GM19455 (cell line): ENCODE data around the gene CHMP4A.
A peak's percentile ranks its signal among the peaks of the same experiment; 100 is the strongest.
"Not testable (repeated sequence)": the region's sequence is repeated elsewhere in the genome, so short reads cannot be mapped to it uniquely, and the experiment has no call there.

Source experiments
- ATAC-seq: cut with Tn5 transposase; IDR thresholded peaks from one replicate; pipeline ENCODE4 v1.9.1; 2021; ENCODE audit not compliant: unreplicated experiment

Gene CHMP4A

GRCh38 chr14:24247422-24247821, 34.1 kb upstream of the CHMP4A start:
- ATAC-seq = no peak

DNA sequence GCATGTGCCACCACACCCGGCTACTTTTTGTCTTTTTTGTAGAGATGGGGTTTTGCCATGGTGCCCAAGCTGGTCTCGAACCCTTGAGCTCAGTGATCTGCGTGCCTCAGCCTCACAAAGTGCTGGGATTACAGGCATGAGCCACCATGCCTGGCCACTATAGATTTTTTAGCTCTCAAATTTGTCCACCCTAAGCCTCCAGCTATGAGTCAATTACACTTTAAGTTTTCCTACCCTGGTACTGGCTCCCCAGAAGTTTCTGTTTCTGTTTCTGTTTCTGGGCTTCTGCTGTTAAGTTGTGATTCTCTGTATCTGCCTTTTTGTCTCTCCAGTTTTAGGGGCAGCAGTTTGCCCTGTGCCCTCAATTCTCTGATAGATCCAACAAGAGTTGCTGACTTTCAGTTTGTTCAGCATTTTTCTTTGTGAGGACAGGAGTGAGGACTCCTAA, 33.5 kb upstream of the CHMP4A start:
- no peak for ATAC-seq

- not testable (repeated sequence) for ATAC-seq
Observed at GRCh38 chr14:24245350-24245749, 32.1 kb upstream of the CHMP4A start.

- peak; percentile 1 for ATAC-seq
Observed at GRCh38 chr14:24243336-24243836, 30.1 kb upstream of the CHMP4A start.

GRCh38 chr14:24241829-24242443, 28.6 kb upstream of the CHMP4A start:
- ATAC-seq = peak; percentile 77

DNA sequence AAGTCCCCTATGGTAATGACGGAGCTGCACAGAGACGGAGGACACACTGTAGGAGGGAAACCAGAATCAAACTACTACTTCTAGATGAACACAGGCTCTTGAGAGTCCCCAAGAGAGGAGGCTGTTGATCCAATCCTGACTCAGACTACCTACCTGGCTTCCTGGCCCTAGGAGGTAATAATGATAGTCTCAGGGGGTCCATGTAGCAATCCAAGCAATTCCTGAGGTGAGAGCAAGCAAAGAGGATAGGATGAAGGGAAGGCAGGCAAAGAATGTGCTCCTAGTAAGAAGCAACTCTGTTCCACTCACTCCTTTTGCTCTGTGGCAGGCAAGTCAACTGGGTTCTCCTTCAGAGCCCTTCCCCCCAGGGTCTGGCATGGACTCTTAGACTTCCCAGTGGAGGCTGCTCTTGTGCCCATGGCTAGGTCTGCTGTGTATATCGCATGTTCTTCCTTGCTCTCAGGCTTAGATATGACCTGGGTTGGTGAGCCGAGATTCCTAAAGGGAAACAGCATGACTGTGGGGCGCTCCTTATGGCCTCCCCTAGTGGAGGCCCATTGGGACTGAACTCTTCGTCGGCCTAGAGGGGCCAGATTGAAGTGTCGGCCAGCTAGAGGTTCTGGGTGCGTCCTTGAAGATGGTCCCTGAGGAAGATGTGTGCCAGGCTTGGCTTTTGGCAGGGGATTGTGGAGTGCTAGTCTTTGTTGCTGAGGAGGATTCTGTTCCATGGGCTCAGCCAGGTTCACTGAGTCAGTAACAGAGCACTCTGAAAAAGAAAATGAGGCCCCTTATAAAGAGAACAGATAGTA, 27.0 kb upstream of the CHMP4A start:
- ATAC-seq = no peak

DNA sequence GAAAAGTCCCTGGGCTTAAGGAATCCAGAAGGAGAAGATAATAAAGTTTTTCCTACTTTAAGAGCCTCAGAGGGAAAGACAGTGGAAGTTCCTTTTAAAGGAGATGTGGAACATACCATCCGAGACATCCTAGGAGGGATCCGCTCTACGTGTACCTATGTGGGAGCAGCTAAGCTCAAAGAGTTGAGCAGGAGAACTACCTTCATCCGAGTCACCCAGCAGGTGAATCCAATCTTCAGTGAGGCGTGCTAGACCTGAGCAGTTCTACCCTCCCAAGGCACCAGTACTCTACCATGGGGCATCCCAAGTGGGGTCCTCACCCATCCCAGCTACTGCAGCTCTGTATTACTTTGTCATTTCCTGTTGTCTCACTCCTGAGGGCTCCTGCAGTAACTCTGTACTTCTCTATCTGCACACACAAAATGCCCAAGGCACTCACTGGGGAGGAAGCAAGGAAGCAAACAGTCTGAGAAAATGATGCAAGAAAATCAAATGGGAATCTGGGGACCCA, 25.3 kb upstream of the CHMP4A start:
- no peak for ATAC-seq

GRCh38 chr14:24238123-24238522, 24.8 kb upstream of the CHMP4A start:
- no peak for ATAC-seq

DNA sequence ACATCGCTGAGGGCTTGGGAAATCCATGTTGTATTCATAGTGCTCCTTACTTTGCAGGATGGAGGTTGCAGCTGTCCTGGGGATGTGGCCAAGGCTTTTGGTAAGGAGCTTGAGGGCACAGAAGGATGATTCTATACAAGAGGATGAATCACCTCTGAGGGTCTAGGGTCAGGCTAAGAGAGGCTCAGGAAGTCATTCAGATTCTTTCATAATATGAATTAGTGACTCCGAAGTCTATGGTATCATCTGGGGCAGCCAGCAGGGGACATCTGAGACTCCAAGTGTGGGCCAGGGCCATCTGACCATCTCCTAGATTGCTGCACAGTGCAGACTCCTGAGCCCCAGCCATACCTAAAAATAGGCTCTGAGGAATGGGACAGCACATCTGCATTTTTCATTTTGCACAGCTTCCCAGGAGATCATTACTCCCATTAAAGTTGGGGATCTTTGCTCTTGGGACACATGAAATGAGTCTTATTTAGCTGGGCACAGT, 24.2 kb upstream of the CHMP4A start:
- ATAC-seq = no peak

GRCh38 chr14:24236689-24237462, 23.6 kb upstream of the CHMP4A start:
- no peak for ATAC-seq

- no peak for ATAC-seq
Observed at GRCh38 chr14:24235804-24236688, 22.8 kb upstream of the CHMP4A start.

- no peak for ATAC-seq
Observed at GRCh38 chr14:24234095-24235005, 21.1 kb upstream of the CHMP4A start.

DNA sequence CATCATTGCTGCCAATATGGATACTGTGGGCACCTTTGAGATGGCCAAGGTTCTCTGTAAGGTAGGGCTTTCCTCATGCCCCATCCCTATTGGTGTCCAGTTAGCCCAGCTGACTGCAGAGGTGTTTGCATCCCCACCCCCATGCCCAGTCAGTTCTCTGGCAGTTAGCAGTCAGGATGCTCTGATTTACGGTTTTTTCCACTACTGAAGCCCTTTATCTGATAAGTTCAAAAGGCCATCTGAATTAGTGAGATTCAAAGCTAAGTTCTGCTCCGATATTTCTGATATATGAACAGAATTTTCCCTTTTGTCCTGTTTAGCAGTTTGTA, 20.2 kb upstream of the CHMP4A start:
- no peak for ATAC-seq

DNA sequence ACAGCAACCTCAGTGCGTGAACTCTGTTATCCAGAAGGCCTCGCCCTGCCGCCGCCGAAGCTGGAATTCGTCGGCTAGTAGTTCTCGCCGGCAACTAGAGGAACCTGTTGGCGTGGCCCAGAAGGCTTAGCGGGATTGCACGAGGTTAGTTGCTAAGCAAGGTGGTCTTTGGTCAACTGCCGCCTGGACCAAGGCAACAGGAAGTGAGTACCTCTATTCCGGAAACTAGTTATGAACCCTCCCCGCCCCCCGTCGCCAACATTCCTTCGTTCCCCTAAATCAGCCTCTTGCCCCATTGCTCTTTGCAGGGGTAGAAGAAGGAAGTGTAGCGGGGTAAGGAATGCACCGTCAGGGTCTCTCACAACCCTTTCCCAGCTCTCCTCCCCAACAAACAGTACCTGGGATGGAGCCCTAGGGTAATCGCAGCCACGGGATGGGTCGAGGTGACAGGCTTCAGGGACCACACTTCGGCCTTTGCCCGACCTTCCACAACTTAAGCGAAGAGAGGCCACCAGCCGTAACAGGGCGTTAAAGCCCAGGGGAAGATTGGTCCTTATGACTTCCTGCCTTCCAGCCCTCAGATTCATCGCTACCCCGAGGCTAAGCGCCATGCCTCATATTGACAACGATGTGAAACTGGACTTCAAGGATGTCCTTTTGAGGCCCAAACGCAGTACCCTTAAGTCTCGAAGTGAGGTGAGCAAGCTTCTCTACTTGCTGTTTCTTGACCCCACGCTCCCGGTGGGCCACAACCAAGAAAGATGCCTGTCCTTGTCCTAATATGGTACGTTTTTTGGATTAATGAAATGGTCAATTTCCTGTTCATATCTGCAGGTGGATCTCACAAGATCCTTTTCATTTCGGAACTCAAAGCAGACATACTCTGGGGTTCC, 19.6 kb upstream of the CHMP4A start, which contains the start of gene GMPR2:
Gene GMPR2 (plus strand): TSS at position 285 of the 893 bp plus-strand sequence. CDS start 325 bp downstream, at position 610.
- peak; percentile 57 for ATAC-seq

DNA sequence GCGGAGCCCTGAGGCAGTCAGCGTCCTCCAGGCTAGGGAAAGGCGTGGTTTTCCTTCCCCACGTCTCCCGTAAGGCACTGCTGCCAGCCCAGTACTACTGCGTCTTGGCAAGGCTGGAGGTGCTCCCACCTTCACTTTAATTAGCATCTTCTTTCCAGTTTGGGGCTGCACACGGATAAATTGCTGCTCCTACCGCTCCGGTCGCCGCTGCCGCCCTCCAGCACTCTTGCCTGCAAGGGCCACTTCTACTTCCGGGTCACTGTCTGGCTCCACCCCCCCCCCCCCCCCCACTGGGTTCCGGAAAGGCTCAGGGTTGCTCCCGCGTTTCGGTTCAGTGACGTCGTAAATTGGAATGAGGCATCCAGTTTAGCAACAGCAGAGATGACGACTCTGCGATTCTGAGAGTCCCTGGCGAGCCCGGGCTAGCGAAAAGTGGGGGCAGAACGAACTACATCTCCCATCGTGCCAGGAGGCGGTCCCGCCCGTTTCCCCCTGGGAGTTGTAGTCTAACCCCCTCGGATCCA, 18.9 kb upstream of the CHMP4A start, which contains the start of gene NEDD8:
Gene NEDD8 (minus strand): TSS at position 247 of the 524 bp plus-strand sequence. CDS start 100 bp downstream, at position 147.
- ATAC-seq = peak; percentile 71

DNA sequence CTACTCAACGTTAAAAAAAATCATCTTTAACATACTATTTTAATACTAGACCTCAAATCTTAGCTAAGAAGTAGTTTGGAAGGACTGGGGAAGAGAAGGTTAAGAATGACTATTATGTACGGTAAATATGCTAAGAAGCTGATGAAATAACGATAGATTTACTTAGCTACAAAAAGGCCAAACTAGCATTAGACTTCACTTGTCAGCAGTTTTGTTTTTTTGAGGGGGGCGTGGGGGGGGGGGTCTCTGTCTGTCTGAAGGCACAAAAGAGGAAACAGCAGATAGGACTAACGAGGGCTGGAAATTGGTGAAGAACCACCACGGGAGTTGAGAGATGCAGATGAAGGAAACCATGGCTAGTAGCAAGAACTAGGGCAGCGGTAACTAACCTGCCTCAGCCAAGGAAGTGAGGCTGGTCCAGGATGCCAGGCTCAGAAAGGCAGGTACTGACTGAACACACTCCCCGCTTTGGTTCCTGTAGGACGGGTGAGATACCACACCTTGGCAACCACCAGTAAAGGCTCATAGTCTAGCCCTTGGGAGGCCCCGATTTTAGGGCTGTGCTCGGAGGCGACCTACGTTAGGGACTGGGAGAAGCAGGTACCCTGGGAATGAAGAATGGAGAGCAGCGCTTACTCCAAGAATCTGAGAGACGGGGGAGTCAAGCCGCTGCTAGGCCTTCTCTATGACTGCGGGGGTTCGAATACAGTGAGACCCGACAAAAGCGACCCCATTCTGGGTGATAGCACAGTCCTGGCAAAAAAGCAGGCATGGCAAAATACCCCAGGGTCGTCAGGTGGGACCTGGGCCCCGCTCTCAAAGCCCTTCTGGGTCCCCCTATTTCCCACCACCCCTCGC, 18.2 kb upstream of the CHMP4A start:
- ATAC-seq = no peak

GRCh38 chr14:24228902-24229301, 15.6 kb upstream of the CHMP4A start:
- no peak for ATAC-seq
